ENCODE results near the gene RBM4. TPM values are rescaled to one million over a fixed set of nuclear protein-coding genes. Genes with fewer than 3 reads are reported as not detected.

RBM4 gene
- total RNA-seq, 1 experiment from 2014 or later = 94.4 TPM

DNA sequence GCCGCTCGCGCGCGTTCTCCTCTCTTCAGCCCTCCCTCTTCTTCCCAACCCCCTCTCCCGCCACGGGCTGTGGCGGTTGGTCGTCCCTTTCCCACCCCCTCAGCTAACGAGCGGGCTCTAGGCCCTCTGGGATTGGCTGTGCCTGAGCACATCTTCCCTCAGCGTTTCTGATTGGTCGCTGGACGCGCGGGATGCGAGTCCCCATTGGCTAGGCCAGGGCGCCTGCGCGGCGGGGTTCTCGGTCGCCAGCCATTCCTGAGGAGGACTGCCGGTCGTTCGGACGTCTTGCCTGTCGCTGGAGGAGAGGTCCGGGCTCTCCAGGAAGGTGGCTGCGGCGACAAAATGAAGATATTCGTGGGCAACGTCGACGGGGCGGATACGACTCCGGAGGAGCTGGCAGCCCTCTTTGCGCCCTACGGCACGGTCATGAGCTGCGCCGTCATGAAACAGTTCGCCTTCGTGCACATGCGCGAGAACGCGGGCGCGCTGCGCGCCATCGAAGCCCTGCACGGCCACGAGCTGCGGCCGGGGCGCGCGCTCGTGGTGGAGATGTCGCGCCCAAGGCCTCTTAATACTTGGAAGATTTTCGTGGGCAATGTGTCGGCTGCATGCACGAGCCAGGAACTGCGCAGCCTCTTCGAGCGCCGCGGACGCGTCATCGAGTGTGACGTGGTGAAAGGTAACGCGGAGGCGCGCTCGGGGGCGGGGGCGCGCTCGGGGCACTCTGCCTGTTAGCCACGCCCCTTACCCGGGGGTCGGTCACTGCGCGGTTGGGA is 21.9 kb upstream of the RBM4 start, which contains the start of gene RBM14:
Gene RBM14 (plus strand): TSS at position 252 of the 776 bp plus-strand sequence. CDS start 91 bp downstream, at position 343.
- H2AFZ ChIP-seq (ENCODE audit: low read depth, low read length, poor library complexity, severe bottlenecking) = no peak within 1 kb of the TSS
- peak within 1 kb of the TSS; percentile 93 for H3K4me2 ChIP-seq (ENCODE audit: low read length)
- BruUV-seq (replicated peaks) = TSS peak; percentile 44
- intact Hi-C loops (cut with micrococcal nuclease) = loop anchor here (1.0 kb wide), 1 partner anchor 23 kb away; no protein-coding TSS in a partner anchor
- ChIA-PET POLR2A (interaction anchor here (0.6 to 2.1 kb wide), 10 partner anchors 8 to 136 kb away, joined by 3 to 36 read pairs (median 4); partner anchors contain the start of genes DPP3, RBM4 and RBM4B), CTCF (interaction anchor here (0.6 to 1.1 kb wide), 4 partner anchors 22 to 230 kb away, joined by 3 to 4 read pairs (median 4); partner anchors contain the start of genes RBM4 and RBM4B), RAD21 (ENCODE audit: low non-redundant PET in 1 of 2, low total read pairs in 2 of 2, uncharacterized antibody in 2 of 2, unreplicated experiment in 2 of 2) (no interaction called here)
- H3K27me3 ChIP-seq (ENCODE audit: insufficient read depth, low read length) = no peaks in the 10 kb centered on the region
- ATAC-seq (peak; percentile 96), DNase-seq (ENCODE audit: low read depth, low spot score) (peak; percentile 98)
- H3K4me1 ChIP-seq (ENCODE audit: control insufficient read depth in 1 of 2, insufficient read depth in 2 of 2, low read length in 2 of 2) = peaks cover 8 to 45% of the 10 kb centered on the region in 2 experiments; a peak in 3 of 4 replicates
- peak within 1 kb of the TSS; percentile 93 for H3K27ac ChIP-seq (ENCODE audit: low read depth, low read length)
- peaks cover 60% of the 10 kb centered on the region for H3K79me2 ChIP-seq (ENCODE audit: insufficient read depth, low read length)
- peak within 1 kb of the TSS; percentile 99 for H3K9ac ChIP-seq (ENCODE audit: low read length)
- H3K9me2 ChIP-seq (ENCODE audit: insufficient read depth) = no peaks in the 10 kb centered on the region
- H3K9me3 ChIP-seq (ENCODE audit: control insufficient read depth in 1 of 2, insufficient read depth in 1 of 2, low read depth in 1 of 2, low read length in 2 of 2) = no peaks in the 10 kb centered on the region
- H3K4me3 ChIP-seq (replicated peaks in 1 of 2; ENCODE audit: low read depth in 1 of 2, low read length in 2 of 2) = peak within 1 kb of the TSS; percentile 85 to 97
- peaks cover 13 to 30% of the 10 kb centered on the region in 2 experiments for H3K36me3 ChIP-seq (ENCODE audit: control insufficient read depth in 1 of 2, insufficient read depth in 2 of 2, low read length in 2 of 2)
- peaks cover 40% of the 10 kb centered on the region for H4K20me1 ChIP-seq (ENCODE audit: insufficient read depth)
- TF ChIP-seq EZH2 (IDR thresholded peaks at IDR 0.05) (no peak), EGR1 (IDR thresholded peaks at IDR 0.05; ENCODE audit: low read depth) (peak; percentile 63; the same call in 1 of the 2 replicates), RAD21 (IDR thresholded peaks at IDR 0.05; ENCODE audit: low read depth) (no peak), ELF1 (IDR thresholded peaks at IDR 0.05; ENCODE audit: borderline replicate concordance, low read depth) (no peak), CEBPB (IDR thresholded peaks at IDR 0.05; ENCODE audit: low read depth) (no peak), POLR2AphosphoS5 (IDR thresholded peaks at IDR 0.05; ENCODE audit: low read depth, low read length) (peak; percentile 95), FOSL1 (IDR thresholded peaks at IDR 0.05; ENCODE audit: low read depth) (no peak), ZNF274 (IDR thresholded peaks at IDR 0.05; ENCODE audit: low read depth, low read length) (no peak), YY1 (IDR thresholded peaks at IDR 0.05; ENCODE audit: extremely low read depth, insufficient replicate concordance, low read depth, low read length) (peak; percentile 80), SRF (IDR thresholded peaks at IDR 0.05; ENCODE audit: low read depth) (no peak), CBX3 (IDR thresholded peaks at IDR 0.05; ENCODE audit: low read depth) (peak; percentile 34; the same call in 1 of the 2 replicates), ZFX (IDR thresholded peaks at IDR 0.05) (peak; percentile 88), SP1 (IDR thresholded peaks at IDR 0.05; ENCODE audit: low read depth) (peak; percentile 96), JUND (IDR thresholded peaks at IDR 0.05) (no peak)
- TF ChIP-seq, protein P1, sequence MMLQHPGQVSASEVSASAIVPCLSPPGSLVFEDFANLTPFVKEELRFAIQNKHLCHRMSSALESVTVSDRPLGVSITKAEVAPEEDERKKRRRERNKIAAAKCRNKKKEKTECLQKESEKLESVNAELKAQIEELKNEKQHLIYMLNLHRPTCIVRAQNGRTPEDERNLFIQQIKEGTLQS (IDR thresholded peaks at IDR 0.05) = no peak
- TF ChIP-seq, protein P2, sequence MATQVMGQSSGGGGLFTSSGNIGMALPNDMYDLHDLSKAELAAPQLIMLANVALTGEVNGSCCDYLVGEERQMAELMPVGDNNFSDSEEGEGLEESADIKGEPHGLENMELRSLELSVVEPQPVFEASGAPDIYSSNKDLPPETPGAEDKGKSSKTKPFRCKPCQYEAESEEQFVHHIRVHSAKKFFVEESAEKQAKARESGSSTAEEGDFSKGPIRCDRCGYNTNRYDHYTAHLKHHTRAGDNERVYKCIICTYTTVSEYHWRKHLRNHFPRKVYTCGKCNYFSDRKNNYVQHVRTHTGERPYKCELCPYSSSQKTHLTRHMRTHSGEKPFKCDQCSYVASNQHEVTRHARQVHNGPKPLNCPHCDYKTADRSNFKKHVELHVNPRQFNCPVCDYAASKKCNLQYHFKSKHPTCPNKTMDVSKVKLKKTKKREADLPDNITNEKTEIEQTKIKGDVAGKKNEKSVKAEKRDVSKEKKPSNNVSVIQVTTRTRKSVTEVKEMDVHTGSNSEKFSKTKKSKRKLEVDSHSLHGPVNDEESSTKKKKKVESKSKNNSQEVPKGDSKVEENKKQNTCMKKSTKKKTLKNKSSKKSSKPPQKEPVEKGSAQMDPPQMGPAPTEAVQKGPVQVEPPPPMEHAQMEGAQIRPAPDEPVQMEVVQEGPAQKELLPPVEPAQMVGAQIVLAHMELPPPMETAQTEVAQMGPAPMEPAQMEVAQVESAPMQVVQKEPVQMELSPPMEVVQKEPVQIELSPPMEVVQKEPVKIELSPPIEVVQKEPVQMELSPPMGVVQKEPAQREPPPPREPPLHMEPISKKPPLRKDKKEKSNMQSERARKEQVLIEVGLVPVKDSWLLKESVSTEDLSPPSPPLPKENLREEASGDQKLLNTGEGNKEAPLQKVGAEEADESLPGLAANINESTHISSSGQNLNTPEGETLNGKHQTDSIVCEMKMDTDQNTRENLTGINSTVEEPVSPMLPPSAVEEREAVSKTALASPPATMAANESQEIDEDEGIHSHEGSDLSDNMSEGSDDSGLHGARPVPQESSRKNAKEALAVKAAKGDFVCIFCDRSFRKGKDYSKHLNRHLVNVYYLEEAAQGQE (IDR thresholded peaks at IDR 0.05; ENCODE audit: low read depth) = no peak
- TF ChIP-seq, protein P3, sequence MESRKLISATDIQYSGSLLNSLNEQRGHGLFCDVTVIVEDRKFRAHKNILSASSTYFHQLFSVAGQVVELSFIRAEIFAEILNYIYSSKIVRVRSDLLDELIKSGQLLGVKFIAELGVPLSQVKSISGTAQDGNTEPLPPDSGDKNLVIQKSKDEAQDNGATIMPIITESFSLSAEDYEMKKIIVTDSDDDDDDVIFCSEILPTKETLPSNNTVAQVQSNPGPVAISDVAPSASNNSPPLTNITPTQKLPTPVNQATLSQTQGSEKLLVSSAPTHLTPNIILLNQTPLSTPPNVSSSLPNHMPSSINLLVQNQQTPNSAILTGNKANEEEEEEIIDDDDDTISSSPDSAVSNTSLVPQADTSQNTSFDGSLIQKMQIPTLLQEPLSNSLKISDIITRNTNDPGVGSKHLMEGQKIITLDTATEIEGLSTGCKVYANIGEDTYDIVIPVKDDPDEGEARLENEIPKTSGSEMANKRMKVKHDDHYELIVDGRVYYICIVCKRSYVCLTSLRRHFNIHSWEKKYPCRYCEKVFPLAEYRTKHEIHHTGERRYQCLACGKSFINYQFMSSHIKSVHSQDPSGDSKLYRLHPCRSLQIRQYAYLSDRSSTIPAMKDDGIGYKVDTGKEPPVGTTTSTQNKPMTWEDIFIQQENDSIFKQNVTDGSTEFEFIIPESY (IDR thresholded peaks at IDR 0.05; ENCODE audit: extremely low read depth, insufficient replicate concordance, low read length) = no peak
- TF ChIP-seq, protein P4, sequence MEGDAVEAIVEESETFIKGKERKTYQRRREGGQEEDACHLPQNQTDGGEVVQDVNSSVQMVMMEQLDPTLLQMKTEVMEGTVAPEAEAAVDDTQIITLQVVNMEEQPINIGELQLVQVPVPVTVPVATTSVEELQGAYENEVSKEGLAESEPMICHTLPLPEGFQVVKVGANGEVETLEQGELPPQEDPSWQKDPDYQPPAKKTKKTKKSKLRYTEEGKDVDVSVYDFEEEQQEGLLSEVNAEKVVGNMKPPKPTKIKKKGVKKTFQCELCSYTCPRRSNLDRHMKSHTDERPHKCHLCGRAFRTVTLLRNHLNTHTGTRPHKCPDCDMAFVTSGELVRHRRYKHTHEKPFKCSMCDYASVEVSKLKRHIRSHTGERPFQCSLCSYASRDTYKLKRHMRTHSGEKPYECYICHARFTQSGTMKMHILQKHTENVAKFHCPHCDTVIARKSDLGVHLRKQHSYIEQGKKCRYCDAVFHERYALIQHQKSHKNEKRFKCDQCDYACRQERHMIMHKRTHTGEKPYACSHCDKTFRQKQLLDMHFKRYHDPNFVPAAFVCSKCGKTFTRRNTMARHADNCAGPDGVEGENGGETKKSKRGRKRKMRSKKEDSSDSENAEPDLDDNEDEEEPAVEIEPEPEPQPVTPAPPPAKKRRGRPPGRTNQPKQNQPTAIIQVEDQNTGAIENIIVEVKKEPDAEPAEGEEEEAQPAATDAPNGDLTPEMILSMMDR (IDR thresholded peaks at IDR 0.05 in 2 of 3, conservative IDR thresholded peaks at IDR 0.05 in 1 of 3; ENCODE audit: borderline replicate concordance in 1 of 3, insufficient read depth in 1 of 3, low read depth in 2 of 3, low read length in 2 of 3) = no peak
- TF ChIP-seq, protein P5, sequence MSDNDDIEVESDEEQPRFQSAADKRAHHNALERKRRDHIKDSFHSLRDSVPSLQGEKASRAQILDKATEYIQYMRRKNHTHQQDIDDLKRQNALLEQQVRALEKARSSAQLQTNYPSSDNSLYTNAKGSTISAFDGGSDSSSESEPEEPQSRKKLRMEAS (IDR thresholded peaks at IDR 0.05) = peak; percentile 88
